Calu3 (cell line): ENCODE results near the gene IRAK2. TPM values are rescaled to one million over a fixed set of nuclear protein-coding genes. Genes with fewer than 3 reads are reported as not detected.

ENCODE experiments used
- BruUV-seq: library from RNA; stranded (reverse); fragments of 400-500 nt; replicated peaks from 2 replicates; lab custom pipeline; 2021; lab: Mats Ljungman, UMichigan
- CTCF ChIA-PET: fragments of 300-600 bp; sonication (Branson Sonifier 250); formaldehyde crosslinking; loops from one replicate; lab custom pipeline; 2022; ENCODE audit warnings: antibody characterized with exemption; lab: Charles Lee
- DNase-seq: peaks from one replicate; pipeline ENCODE4 v3.0.0; 2022
- H3K27ac Mint-ChIP-seq: one replicate; pipeline ENCODE4 v1.8.0; 2022; ENCODE audit warnings: mixed read lengths; ENCODE audit not compliant: unreplicated experiment
- H3K27me3 Mint-ChIP-seq: one replicate; pipeline ENCODE4 v1.8.0; 2022; ENCODE audit warnings: mixed read lengths; ENCODE audit not compliant: unreplicated experiment
- H3K36me3 Mint-ChIP-seq: one replicate; pipeline ENCODE4 v1.8.0; 2022; ENCODE audit warnings: mild to moderate bottlenecking, moderate library complexity, mixed read lengths; ENCODE audit not compliant: insufficient read depth, unreplicated experiment
- H3K4me1 Mint-ChIP-seq: one replicate; pipeline ENCODE4 v1.8.0; 2022; ENCODE audit warnings: mild to moderate bottlenecking, low read depth, mixed read lengths; ENCODE audit not compliant: unreplicated experiment
- H3K4me3 Mint-ChIP-seq: one replicate; pipeline ENCODE4 v1.8.0; 2022; ENCODE audit warnings: mild to moderate bottlenecking, low read depth, moderate library complexity, mixed read lengths; ENCODE audit not compliant: unreplicated experiment
- H3K9me3 Mint-ChIP-seq: one replicate; pipeline ENCODE4 v1.8.0; 2022; ENCODE audit warnings: low read depth, mixed read lengths; ENCODE audit not compliant: unreplicated experiment
- intact Hi-C: fragments of 100-400 bp; cut with micrococcal nuclease; formaldehyde crosslinking; loops from one replicate; pipeline ENCODE4 v1.10.0; 2022; ENCODE audit not compliant: unreplicated experiment
- total RNA-seq: library from RNA; stranded (reverse); gene quantifications from 2 replicates; pipeline ENCODE4 v1.2.3, GENCODE V29; 2022
- TF ChIP-seq, protein P1 (sequence below): fragments of 200-600 bp; IDR thresholded peaks from one replicate; pipeline ENCODE4 v1.8.0; 2022; ENCODE audit warnings: antibody characterized with exemption; ENCODE audit not compliant: unreplicated experiment

Gene IRAK2
- total RNA-seq, 1 experiment from 2014 or later = 31.6 TPM

DNA sequence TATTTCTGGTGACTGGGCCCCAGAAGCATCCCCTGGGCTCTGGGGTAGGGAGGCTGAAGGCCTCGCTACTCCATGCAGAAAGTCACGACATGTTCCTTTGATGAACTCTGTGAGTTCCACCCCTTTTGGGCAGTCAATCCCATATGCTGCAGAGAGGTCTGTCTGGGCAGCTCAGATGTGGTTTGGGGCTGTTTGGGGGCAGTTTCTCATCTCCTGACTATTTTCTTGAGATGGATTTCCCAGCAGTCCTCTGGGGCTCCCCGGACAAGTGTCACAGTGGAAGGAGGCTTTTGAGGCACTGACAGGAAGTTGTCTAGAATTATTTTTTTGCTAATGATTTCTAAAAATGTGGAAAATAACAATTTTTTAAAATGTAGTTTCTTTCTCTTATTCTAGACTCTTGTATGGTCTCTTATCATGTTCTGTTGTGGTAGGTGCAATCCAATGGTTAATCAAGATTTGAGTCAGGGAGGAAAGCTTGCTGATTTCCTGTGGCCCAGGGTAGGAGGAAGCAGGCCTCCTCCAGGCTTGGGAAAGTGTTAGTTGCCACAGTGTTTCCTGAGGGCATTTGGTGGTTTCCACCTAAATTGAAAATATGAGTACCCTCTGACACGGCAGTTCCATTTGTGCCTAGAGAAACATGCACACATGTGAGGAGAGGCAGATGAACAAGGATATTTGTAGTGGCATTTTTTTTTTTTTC, 63.7 kb downstream of the IRAK2 start:
- Mint-ChIP-seq H3K9me3 (no peaks in the 10 kb centered on the region), H3K27ac (no peak overlapping the region), H3K4me3 (no peak overlapping the region), H3K4me1 (peaks cover 19% of the 10 kb centered on the region), H3K36me3 (peaks cover 59% of the 10 kb centered on the region), H3K27me3 (no peaks in the 10 kb centered on the region)
- CTCF ChIA-PET = interaction anchor here (0.7 kb wide), 1 partner anchor 295 kb away, joined by 3 read pairs; no protein-coding TSS in a partner anchor
- no peak for DNase-seq
- BruUV-seq = no TSS peak
- TF ChIP-seq, protein P1, sequence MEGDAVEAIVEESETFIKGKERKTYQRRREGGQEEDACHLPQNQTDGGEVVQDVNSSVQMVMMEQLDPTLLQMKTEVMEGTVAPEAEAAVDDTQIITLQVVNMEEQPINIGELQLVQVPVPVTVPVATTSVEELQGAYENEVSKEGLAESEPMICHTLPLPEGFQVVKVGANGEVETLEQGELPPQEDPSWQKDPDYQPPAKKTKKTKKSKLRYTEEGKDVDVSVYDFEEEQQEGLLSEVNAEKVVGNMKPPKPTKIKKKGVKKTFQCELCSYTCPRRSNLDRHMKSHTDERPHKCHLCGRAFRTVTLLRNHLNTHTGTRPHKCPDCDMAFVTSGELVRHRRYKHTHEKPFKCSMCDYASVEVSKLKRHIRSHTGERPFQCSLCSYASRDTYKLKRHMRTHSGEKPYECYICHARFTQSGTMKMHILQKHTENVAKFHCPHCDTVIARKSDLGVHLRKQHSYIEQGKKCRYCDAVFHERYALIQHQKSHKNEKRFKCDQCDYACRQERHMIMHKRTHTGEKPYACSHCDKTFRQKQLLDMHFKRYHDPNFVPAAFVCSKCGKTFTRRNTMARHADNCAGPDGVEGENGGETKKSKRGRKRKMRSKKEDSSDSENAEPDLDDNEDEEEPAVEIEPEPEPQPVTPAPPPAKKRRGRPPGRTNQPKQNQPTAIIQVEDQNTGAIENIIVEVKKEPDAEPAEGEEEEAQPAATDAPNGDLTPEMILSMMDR = no peak
- intact Hi-C loops = no loop called here

DNA sequence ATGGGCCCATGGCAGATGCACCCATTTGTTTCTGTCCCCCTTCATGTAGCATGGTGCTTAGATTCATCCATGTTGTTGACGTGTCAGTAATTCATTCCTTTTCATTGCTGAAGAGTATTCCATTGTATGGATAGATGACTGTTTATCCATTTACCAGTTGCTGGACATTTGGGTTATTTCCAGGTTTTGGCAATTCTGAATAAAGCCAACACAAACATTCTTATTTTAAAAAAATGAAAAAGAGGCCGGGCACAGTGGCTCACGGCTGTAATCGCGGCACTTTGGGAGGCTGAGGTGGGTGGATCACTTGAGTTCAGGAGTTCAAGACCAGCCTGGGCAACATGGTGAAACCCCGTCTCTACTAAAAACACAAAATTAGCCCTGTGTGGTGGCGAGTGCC, 64.9 kb downstream of the IRAK2 start:
- Mint-ChIP-seq H3K4me1 (peaks cover 7% of the 10 kb centered on the region), H3K36me3 (peaks cover 57% of the 10 kb centered on the region)

DNA sequence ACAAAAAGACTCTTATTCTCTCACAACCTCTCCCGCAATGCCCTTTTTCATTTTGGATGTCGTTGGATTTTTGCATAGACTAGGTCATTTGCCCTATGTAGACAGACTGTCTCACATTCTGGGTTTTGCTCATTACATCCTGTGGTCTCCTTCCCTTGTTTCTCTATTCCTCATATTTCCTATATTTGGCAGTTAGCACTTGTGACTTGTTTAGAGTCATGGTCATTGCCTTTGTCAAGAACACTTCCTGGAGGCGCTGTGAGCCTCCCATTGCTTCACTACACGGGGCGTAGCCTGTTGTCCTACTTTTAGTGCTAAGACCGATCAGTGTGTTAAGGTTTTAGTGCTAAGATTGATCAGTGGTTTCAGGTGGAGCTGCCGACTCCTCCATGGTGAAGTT, 67.4 kb downstream of the IRAK2 start:
- CTCF ChIA-PET = no interaction called here
- Mint-ChIP-seq H3K36me3 (peaks cover 52% of the 10 kb centered on the region), H3K27me3 (no peaks in the 10 kb centered on the region), H3K4me3 (no peak overlapping the region), H3K9me3 (no peaks in the 10 kb centered on the region), H3K27ac (no peak overlapping the region), H3K4me1 (no peaks in the 10 kb centered on the region)
- DNase-seq = no peak
- TF ChIP-seq, protein P1 = no peak
- no TSS peak for BruUV-seq
- intact Hi-C loops = no loop called here

More for the DNA sequence above, 64.9 kb downstream of the IRAK2 start:
- TF ChIP-seq, protein P1 = no peak
- Mint-ChIP-seq H3K27me3 (no peaks in the 10 kb centered on the region), H3K4me3 (no peak overlapping the region), H3K9me3 (no peaks in the 10 kb centered on the region), H3K27ac (no peak overlapping the region)
- no peak for DNase-seq
- BruUV-seq = no TSS peak
- CTCF ChIA-PET = interaction anchor here (0.6 kb wide), 1 partner anchor 494 kb away, joined by 8 read pairs; no protein-coding TSS in a partner anchor
- intact Hi-C loops = no loop called here

DNA sequence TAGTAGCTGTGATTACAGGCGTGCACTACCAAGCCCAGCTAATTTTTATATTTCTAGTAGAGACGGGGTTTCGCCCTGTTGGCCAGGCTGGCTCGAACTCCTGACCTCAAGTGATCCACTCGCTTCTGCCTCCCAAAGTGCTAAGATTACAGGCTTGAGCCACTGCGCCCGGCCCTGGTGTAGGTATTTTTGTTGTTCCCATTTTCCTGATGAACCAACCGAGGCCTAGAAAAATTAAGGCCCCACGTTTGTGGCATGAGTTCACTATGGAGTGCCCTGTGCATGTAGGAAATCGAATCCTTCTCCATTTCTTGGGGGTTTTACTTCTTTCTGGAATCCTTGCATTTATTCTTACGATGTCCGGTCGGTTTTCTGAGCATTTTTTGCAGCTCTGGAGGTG, 69.3 kb downstream of the IRAK2 start:
- H3K4me3 Mint-ChIP-seq = no peak overlapping the region
- no peaks in the 10 kb centered on the region for H3K27me3 Mint-ChIP-seq
- TF ChIP-seq, protein P1 = no peak
- no peak for DNase-seq
- BruUV-seq = no TSS peak
- H3K36me3 Mint-ChIP-seq = peaks cover 47% of the 10 kb centered on the region
- CTCF ChIA-PET = no interaction called here
- no peaks in the 10 kb centered on the region for H3K4me1 Mint-ChIP-seq
- H3K9me3 Mint-ChIP-seq = no peaks in the 10 kb centered on the region
- H3K27ac Mint-ChIP-seq = no peak overlapping the region
- intact Hi-C loops = no loop called here
